ENCODE data around the gene COL18A1. TPM values are rescaled to one million over a fixed set of nuclear protein-coding genes. Genes with fewer than 3 reads are reported as not detected.

The COL18A1 gene
- total and polyA plus RNA-seq, 2 of the 8 experiments (the other 6 are each of a cell fraction or from before 2014, with no cell fraction given): 145 to 201 TPM

GRCh38 chr21:45491056-45491455, 86.1 kb downstream of the COL18A1 start:
- no peak overlapping the region for H3K4me3 ChIP-seq (ENCODE audit: extremely low read depth in 1 of 4, insufficient read depth in 2 of 4, low read depth in 3 of 4, low read length in 4 of 4)
- H2AK5ac ChIP-seq (ENCODE audit: low read depth, low read length): no peak overlapping the region
- no peak overlapping the region for H2BK15ac ChIP-seq (ENCODE audit: low read length)
- FAIRE-seq (no peak), DNase-seq (ENCODE audit: low read depth in 1 of 2, low spot score in 2 of 2) (no peak)
- no peaks in the 10 kb centered on the region for H3K27me3 ChIP-seq (replicated peaks in 1 of 4; ENCODE audit: control insufficient read depth in 3 of 4, extremely low read depth in 1 of 4, insufficient read depth in 3 of 4, low read length in 3 of 4)
- CTCF ChIA-PET (ENCODE audit: partially characterized antibody): no interaction called here
- peaks cover 2 to 10% of the 10 kb centered on the region in 2 experiments for H4K20me1 ChIP-seq (replicated peaks in 1 of 2; ENCODE audit: control insufficient read depth in 1 of 2, insufficient read depth in 2 of 2, low read length in 2 of 2)
- WGBS, 2 experiments (ENCODE audit: extremely low coverage in 1 of 2, insufficient coverage in 1 of 2, insufficient read length in 1 of 2, insufficient replicate concordance in 2 of 2, low coverage in 1 of 2, low lambda C conversion rate in 2 of 2, missing lambda C conversion rate in 1 of 2): 90% methylated on average over 17 of the region's 20 CpGs; no CpG with 5 or more reads in 1 of the 2 experiments
- no peak overlapping the region for H2BK5ac ChIP-seq (ENCODE audit: low read depth, low read length)
- H2BK20ac ChIP-seq (ENCODE audit: low read length): no peak overlapping the region
- no peak overlapping the region for H3K23ac ChIP-seq (ENCODE audit: insufficient read length)
- no peak overlapping the region for H3K56ac ChIP-seq (replicated peaks; ENCODE audit: insufficient read length, low read depth, low read length)
- no peak overlapping the region for H2BK12ac ChIP-seq (ENCODE audit: low read depth, low read length)
- H3K23me2 ChIP-seq (ENCODE audit: low read depth, low read length): no peaks in the 10 kb centered on the region
- H3K79me1 ChIP-seq (ENCODE audit: low read depth, low read length): no peaks in the 10 kb centered on the region
- no peaks in the 10 kb centered on the region for H3K9me3 ChIP-seq (ENCODE audit: insufficient read depth in 2 of 2, low read depth in 1 of 2, low read length in 1 of 2)
- peaks cover 0 to 18% (median 14%) of the 10 kb centered on the region in 4 experiments; a peak in 6 of 7 replicates for H3K4me1 ChIP-seq (replicated peaks in 1 of 4; ENCODE audit: control insufficient read depth in 3 of 4, insufficient read depth in 4 of 4, low read length in 3 of 4)
- no peaks in the 10 kb centered on the region for H3K79me2 ChIP-seq (ENCODE audit: control insufficient read depth in 1 of 2, insufficient read depth in 2 of 2, low read length in 2 of 2)
- POLR2A ChIA-PET (ENCODE audit: partially characterized antibody): interaction anchor here (2.2 kb wide), 1 partner anchor 8 kb away, joined by 7 read pairs; no protein-coding TSS in a partner anchor
- no peak overlapping the region for H4K91ac ChIP-seq (replicated peaks; ENCODE audit: insufficient read length, low read length)
- H2AFZ ChIP-seq (ENCODE audit: low read length): no peak overlapping the region
- H3K18ac ChIP-seq (ENCODE audit: extremely low read depth, low read length): no peak overlapping the region
- H4K5ac ChIP-seq (ENCODE audit: insufficient read length, low read depth, low read length): no peak overlapping the region
- H2BK120ac ChIP-seq (replicated peaks; ENCODE audit: low read depth, low read length): no peak overlapping the region
- no peak overlapping the region for H3K4ac ChIP-seq (replicated peaks; ENCODE audit: insufficient read length, low read depth, low read length)
- H3K27ac ChIP-seq (ENCODE audit: low read depth, low read length): no peak overlapping the region
- no peak overlapping the region; the same call in 1 of the 2 replicates for H4K8ac ChIP-seq (ENCODE audit: extremely low read depth, insufficient read depth, low read length)
- no peak overlapping the region for H3K4me2 ChIP-seq (ENCODE audit: insufficient read depth in 1 of 2, low read depth in 2 of 2, low read length in 2 of 2)
- no peak overlapping the region for H3K14ac ChIP-seq (ENCODE audit: insufficient read length)
- no peak overlapping the region for H3K9ac ChIP-seq (replicated peaks in 1 of 4; ENCODE audit: extremely low read depth in 1 of 4, low read depth in 3 of 4, low read length in 3 of 4)
- peaks cover 5 to 48% (median 13%) of the 10 kb centered on the region in 4 experiments; a peak in 7 of 8 replicates for H3K36me3 ChIP-seq (ENCODE audit: control insufficient read depth in 2 of 4, insufficient read depth in 4 of 4, low read length in 3 of 4)
- TF ChIP-seq NRF1 (IDR thresholded peaks at IDR 0.05; ENCODE audit: low read depth, low read length): no peak
- no peak for TF ChIP-seq RAD21 (IDR thresholded peaks at IDR 0.05 in 1 of 2, conservative IDR thresholded peaks at IDR 0.05 in 1 of 2; ENCODE audit: low read depth in 2 of 2, low read length in 2 of 2)
- no peak for TF ChIP-seq SIX5 (IDR thresholded peaks at IDR 0.05; ENCODE audit: low read depth, low read length)
- TF ChIP-seq EP300 (IDR thresholded peaks at IDR 0.05; ENCODE audit: borderline replicate concordance in 1 of 2, low read depth in 2 of 2, low read length in 2 of 2): no peak
- no peak for TF ChIP-seq SP4 (IDR thresholded peaks at IDR 0.05; ENCODE audit: low read length)
- no peak for TF ChIP-seq GABPA (IDR thresholded peaks at IDR 0.05; ENCODE audit: borderline replicate concordance, insufficient read depth, low read length)
- no peak for TF ChIP-seq SRF (IDR thresholded peaks at IDR 0.05; ENCODE audit: low read depth, low read length)
- TF ChIP-seq KDM1A (IDR thresholded peaks at IDR 0.05; ENCODE audit: borderline replicate concordance, low read length): no peak

Measured in H1 (cell line).